Activated CD4-positive, CD25-positive, alpha-beta regulatory T cell (primary cell): ENCODE measurements around the gene USP32.
"Not testable (repeated sequence)": the region's sequence is repeated elsewhere in the genome, so short reads cannot be mapped to it uniquely, and the experiment has no call there.

ENCODE experiments used
- DNase-seq, 4 experiments: peaks; one replicate each; lab custom pipeline; 2025; lab: John Stamatoyannopoulos, UW

Gene USP32

GRCh38 chr17:60403523-60403810 is 11.5 kb upstream of the USP32 start:
- no peak for DNase-seq

GRCh38 chr17:60401819-60402218 is 9.9 kb upstream of the USP32 start:
- DNase-seq: no peak

- DNase-seq: no peak
Measured at GRCh38 chr17:60398227-60398959, 6.5 kb upstream of the USP32 start.

- DNase-seq: no peak
Measured at GRCh38 chr17:60396412-60396811, 4.5 kb upstream of the USP32 start.

- DNase-seq: no peak
Measured at GRCh38 chr17:60395508-60396065, 3.7 kb upstream of the USP32 start.

GRCh38 chr17:60393840-60394723 is 2.1 kb upstream of the USP32 start:
- DNase-seq: no peak

GRCh38 chr17:60392845-60393702 is 1.1 kb upstream of the USP32 start:
- DNase-seq: no peak

GRCh38 chr17:60391471-60392041 is 377 bp downstream of the USP32 start:
- DNase-seq: no peak

GRCh38 chr17:60390925-60391470 is 935 bp downstream of the USP32 start:
- no peak for DNase-seq

GRCh38 chr17:60390186-60390585 is 1.7 kb downstream of the USP32 start:
- no peak for DNase-seq

GRCh38 chr17:60388742-60389141 is 3.2 kb downstream of the USP32 start:
- no peak for DNase-seq

GRCh38 chr17:60387666-60388065 is 4.3 kb downstream of the USP32 start:
- DNase-seq: no peak

- DNase-seq: no peak
Measured at GRCh38 chr17:60386147-60387058, 5.5 kb downstream of the USP32 start.

GRCh38 chr17:60384921-60385320 is 7.0 kb downstream of the USP32 start:
- not testable (repeated sequence) for DNase-seq

GRCh38 chr17:60383379-60383778 is 8.6 kb downstream of the USP32 start:
- DNase-seq: no peak

- no peak for DNase-seq
Measured at GRCh38 chr17:60381958-60382357, 10.0 kb downstream of the USP32 start.

GRCh38 chr17:60379461-60379860 is 12.5 kb downstream of the USP32 start:
- not testable (repeated sequence) for DNase-seq

GRCh38 chr17:60378187-60378586 is 13.7 kb downstream of the USP32 start:
- not testable (repeated sequence) for DNase-seq

- DNase-seq: no peak
Measured at GRCh38 chr17:60372790-60373483, 19.0 kb downstream of the USP32 start.
